Mononuclear cell (primary cell): ENCODE measurements around the gene C1orf122. TPM values are rescaled to one million over a fixed set of nuclear protein-coding genes. Genes with fewer than 3 reads are reported as not detected.

ENCODE experiments used
- H3K27me3 ChIP-seq: 2 replicates; pipeline ENCODE4 v1.6.0; 2011; ENCODE audit warnings: low read length, control low read depth; ENCODE audit not compliant: insufficient read depth
- H3K4me1 ChIP-seq: 2 replicates; pipeline ENCODE4 v1.5.1; 2011; ENCODE audit warnings: mild to moderate bottlenecking, low read length, control low read depth; ENCODE audit not compliant: insufficient read depth
- H3K4me3 ChIP-seq: 2 replicates; pipeline ENCODE4 v1.5.1; 2011; ENCODE audit warnings: mild to moderate bottlenecking, low read length, moderate library complexity
- H3K9me3 ChIP-seq: 2 replicates; pipeline ENCODE4 v1.5.1; 2011; ENCODE audit warnings: low read depth, mild to moderate bottlenecking, control low read depth, low read length
- total RNA-seq: library from RNA; depleted of rRNA; stranded (reverse); fragments of >200 nt; gene quantifications from one replicate; pipeline ENCODE4 v1.2.3, GENCODE V29; 2012

The C1orf122 gene
- total RNA-seq, 1 donor, result 8.5 TPM

DNA sequence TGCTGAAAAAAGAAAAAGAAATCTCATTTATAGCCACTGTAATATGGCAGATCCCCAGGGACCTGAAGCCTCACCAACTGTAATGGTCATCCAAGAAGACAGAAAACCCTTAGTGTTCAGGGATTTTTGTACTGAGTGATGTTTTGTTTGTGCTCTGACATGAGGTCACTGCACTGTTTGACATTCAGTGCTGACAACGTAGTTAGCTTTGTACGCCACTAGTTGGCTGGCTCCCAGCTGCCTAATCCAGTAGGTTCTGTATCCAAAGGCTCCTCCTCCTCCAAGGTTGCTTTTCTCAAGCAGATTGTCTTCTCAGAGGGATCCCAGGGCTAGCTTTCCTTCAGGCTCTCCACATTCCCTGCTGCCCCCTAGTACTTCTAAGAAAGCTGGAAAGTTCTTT is 9.9 kb downstream of the C1orf122 start:
- Histone ChIP-seq H3K4me3 (no peak overlapping the region), H3K4me1 (peaks cover 4% of the 10 kb centered on the region), H3K9me3 (no peaks in the 10 kb centered on the region), H3K27me3 (no peaks in the 10 kb centered on the region)

DNA sequence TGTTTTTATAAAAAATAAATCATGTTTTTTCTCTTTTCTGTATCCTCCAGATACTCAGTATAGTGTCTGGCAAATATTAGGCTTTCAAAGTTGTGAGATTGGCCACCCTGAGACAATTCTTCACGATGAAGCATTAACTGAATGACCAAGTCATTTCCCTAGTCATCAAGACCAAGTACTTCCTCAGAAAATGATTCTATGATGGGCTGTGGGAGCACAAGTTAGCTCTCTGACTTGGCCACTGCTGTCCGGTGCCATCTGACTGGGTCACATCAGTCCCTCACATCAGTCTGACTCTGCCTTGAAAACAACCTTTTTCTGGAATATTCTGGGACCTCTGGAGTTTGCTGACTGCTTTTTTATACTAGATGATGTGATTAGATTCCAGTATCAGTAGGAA is 13.9 kb downstream of the C1orf122 start:
- H3K4me3 ChIP-seq, result no peak overlapping the region
- no peaks in the 10 kb centered on the region for H3K9me3 ChIP-seq
- peaks cover 18% of the 10 kb centered on the region for H3K4me1 ChIP-seq
- no peaks in the 10 kb centered on the region for H3K27me3 ChIP-seq

- Histone ChIP-seq H3K4me1 (peaks cover 19% of the 10 kb centered on the region), H3K4me3 (no peak overlapping the region)
These were observed 15.6 kb downstream of the C1orf122 start for GRCh38 chr1:37822906-37823815.

DNA sequence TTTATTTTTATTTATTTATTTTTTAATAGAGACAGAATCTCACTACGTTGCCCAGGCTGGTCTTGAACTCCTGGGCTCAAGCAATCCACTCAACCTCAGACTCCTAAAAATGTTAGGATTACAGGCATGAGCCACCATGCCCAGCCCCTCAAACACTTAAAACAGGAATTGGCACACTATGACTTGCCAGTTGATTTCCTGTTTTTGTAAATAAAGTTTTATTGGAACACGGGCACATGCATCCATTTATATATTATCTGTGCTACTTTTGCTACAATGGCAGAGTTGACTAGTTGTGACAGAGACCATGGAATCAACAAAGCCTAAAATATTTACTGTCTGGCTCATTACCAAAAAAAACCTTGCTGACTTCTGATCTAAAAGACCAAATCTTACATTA is 16.4 kb downstream of the C1orf122 start:
- H3K4me1 ChIP-seq, result peaks cover 19% of the 10 kb centered on the region
- H3K4me3 ChIP-seq, result no peak overlapping the region
- no peaks in the 10 kb centered on the region for H3K9me3 ChIP-seq
- H3K27me3 ChIP-seq, result no peaks in the 10 kb centered on the region

More at GRCh38 chr1:37822906-37823815, 15.6 kb downstream of the C1orf122 start:
- H3K27me3 ChIP-seq, result no peaks in the 10 kb centered on the region
- no peaks in the 10 kb centered on the region for H3K9me3 ChIP-seq

DNA sequence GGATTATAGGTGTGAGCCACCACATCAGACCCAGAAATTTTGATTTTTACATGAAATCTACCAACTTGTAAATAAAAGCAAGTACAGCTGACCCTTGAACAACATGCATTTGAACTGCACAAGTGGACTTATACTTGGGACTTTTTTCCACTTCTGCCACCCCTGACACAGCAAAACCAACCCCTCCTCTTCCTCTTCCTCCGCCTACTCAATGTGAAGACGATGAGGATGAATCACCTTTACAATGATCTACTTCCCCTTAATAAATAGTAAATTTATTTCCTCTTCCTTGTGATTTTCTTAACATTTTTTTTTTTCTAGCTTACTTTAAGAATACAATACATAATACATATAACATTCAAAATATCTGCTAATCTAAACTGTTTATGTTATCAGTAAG is 17.9 kb downstream of the C1orf122 start:
- no peaks in the 10 kb centered on the region for H3K9me3 ChIP-seq
- peaks cover 19% of the 10 kb centered on the region for H3K4me1 ChIP-seq
- H3K4me3 ChIP-seq, result no peak overlapping the region
- no peaks in the 10 kb centered on the region for H3K27me3 ChIP-seq

DNA sequence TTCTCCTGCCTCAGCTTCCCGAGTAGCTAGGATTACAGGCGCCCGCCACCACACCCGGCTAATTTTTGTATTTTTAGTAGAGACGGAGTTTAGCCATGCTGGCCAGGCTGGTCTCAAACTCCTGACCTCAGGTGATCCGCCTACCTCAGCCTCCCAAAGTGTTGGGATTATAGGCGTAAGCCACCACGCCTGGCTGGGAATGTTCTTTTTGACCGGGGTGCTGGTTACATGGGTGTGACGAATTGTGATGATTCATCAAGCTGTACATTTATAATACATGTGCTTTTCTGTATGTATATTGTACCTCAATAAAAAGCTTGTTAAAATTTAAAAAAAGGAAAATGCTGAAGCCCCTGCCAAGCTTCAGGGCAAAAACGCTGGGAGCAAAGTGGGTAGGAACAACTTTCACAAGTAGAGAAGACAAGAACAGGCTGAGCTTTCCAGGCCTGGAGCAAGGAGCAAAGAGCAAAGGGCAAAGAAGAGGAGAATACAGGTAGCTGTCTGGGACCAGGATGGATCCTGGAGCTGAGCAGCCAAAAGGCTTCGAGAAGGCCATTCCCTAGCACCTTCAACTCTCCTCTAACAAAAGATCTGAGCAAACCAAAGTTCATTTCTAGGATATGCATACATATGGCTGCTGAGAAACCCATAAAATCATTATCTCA is 21.0 kb downstream of the C1orf122 start:
- no peak overlapping the region for H3K4me3 ChIP-seq
- H3K4me1 ChIP-seq, result peaks cover 19% of the 10 kb centered on the region
- H3K9me3 ChIP-seq, result no peaks in the 10 kb centered on the region
- H3K27me3 ChIP-seq, result no peaks in the 10 kb centered on the region

DNA sequence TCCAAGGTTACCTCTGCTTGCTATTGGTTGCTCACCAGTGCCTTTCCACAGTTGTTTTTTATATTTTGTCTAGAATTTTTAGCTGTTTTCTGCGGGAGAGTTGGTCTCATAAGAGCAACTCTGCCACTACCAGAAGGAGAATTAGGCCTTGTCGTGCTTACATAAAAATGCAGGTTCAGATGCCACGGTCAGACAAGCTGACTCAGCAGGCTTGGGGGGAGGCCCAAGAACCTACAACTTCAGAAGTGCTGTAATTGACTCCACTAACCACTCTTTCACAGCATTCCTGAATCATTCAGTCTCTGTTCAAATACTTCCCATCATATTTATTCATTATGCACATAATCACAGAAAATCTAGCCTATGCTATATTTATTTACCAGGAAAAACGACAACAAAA is 23.5 kb downstream of the C1orf122 start:
- H3K27me3 ChIP-seq, result no peaks in the 10 kb centered on the region
- H3K4me3 ChIP-seq, result no peak overlapping the region
- peaks cover 5% of the 10 kb centered on the region for H3K4me1 ChIP-seq
- no peaks in the 10 kb centered on the region for H3K9me3 ChIP-seq

GRCh38 chr1:37831809-37832208 is 24.2 kb downstream of the C1orf122 start:
- no peaks in the 10 kb centered on the region for H3K9me3 ChIP-seq
- H3K4me1 ChIP-seq, result no peaks in the 10 kb centered on the region
- H3K4me3 ChIP-seq, result no peak overlapping the region
- no peaks in the 10 kb centered on the region for H3K27me3 ChIP-seq

DNA sequence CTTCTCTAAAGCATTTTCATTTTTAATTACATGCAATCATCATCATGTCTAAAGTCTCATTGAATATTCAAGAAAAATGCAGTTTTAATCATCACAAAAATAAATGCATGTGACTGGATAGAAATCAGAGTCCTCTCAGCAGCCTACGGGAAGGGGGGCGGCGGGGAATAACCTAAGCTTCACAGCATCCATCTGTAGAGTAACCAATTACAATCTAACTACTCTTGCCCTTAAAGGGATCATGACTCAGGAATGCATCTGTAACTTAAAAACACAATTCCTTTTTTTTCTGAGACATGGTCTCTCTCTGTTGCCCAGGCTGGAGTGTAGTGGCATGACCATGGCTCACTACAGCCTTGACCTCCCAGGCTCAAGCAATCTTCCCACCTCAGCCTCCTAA is 29.2 kb downstream of the C1orf122 start:
- Histone ChIP-seq H3K4me1 (peaks cover 3% of the 10 kb centered on the region), H3K9me3 (no peaks in the 10 kb centered on the region), H3K27me3 (no peaks in the 10 kb centered on the region), H3K4me3 (no peak overlapping the region)

GRCh38 chr1:37839676-37840075 is 32.1 kb downstream of the C1orf122 start:
- peaks cover 23% of the 10 kb centered on the region for H3K4me1 ChIP-seq
- H3K27me3 ChIP-seq, result no peaks in the 10 kb centered on the region
- no peaks in the 10 kb centered on the region for H3K9me3 ChIP-seq
- H3K4me3 ChIP-seq, result no peak overlapping the region

- no peaks in the 10 kb centered on the region for H3K9me3 ChIP-seq
- H3K27me3 ChIP-seq, result no peaks in the 10 kb centered on the region
- H3K4me3 ChIP-seq, result no peak overlapping the region
- peaks cover 33% of the 10 kb centered on the region for H3K4me1 ChIP-seq
These were observed 33.1 kb downstream of the C1orf122 start for GRCh38 chr1:37840711-37841110.

- Histone ChIP-seq H3K27me3 (no peaks in the 10 kb centered on the region), H3K9me3 (no peaks in the 10 kb centered on the region), H3K4me3 (no peak overlapping the region), H3K4me1 (peaks cover 42% of the 10 kb centered on the region)
These were observed 34.1 kb downstream of the C1orf122 start for GRCh38 chr1:37841652-37842051.

- H3K9me3 ChIP-seq, result no peaks in the 10 kb centered on the region
- H3K27me3 ChIP-seq, result no peaks in the 10 kb centered on the region
- peaks cover 71% of the 10 kb centered on the region for H3K4me1 ChIP-seq
- H3K4me3 ChIP-seq, result no peak overlapping the region
These were observed 36.9 kb downstream of the C1orf122 start for GRCh38 chr1:37844536-37844935.

DNA sequence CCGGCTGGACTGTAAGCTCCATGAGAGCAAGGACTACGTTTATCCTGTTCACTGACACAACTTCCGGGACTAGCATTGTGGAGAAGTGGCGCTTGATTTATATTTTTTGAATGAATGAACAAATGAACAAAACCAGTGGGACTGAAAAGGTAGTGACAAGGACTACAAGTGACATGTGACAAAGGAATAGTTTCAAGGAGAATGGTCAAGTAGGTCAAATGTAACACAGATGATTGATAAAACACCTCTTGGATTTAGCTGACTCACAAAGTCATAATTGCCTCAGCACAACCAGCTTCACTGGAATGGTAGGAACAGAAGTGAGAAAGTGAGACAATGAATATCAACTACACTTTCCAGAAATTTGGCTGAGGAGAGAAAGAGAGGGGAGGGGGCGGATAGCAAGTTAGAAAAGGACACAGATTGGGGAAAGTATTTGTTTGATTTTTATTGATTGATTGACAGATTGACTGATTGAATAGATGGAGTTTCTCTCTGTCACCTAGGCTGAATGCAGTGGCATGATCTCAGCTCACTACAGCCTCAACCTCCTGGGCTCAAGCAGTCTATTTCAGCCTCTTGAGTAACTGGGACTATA is 37.6 kb downstream of the C1orf122 start:
- no peaks in the 10 kb centered on the region for H3K27me3 ChIP-seq
- H3K4me1 ChIP-seq, result peaks cover 77% of the 10 kb centered on the region
- no peak overlapping the region for H3K4me3 ChIP-seq
- no peaks in the 10 kb centered on the region for H3K9me3 ChIP-seq

GRCh38 chr1:37845786-37846185 is 38.2 kb downstream of the C1orf122 start:
- Histone ChIP-seq H3K27me3 (no peaks in the 10 kb centered on the region), H3K9me3 (no peaks in the 10 kb centered on the region), H3K4me3 (no peak overlapping the region), H3K4me1 (peaks cover 83% of the 10 kb centered on the region)
